GM12878 (cell line): Measurements from ENCODE around the gene HSP90AA1. TPM values are rescaled to one million over a fixed set of nuclear protein-coding genes. Genes with fewer than 3 reads are reported as not detected.

ENCODE experiments used
- ATAC-seq: fragments of 200-7000 bp; cut with Tn5 transposase; 3 replicates; pipeline ENCODE4 v1.9.1; 2020; ENCODE audit warnings: mild to moderate bottlenecking, moderate library complexity
- BruUV-seq: library from RNA; stranded (reverse); fragments of 400-500 nt; replicated peaks from 2 replicates; lab custom pipeline; 2021; lab: Mats Ljungman, UMichigan
- CTCF ChIA-PET: fragments of 300-600 bp; sonication (Branson Sonifier 250); formaldehyde crosslinking; extraction: SDS; loops from one replicate; lab custom pipeline; 2021; ENCODE audit warnings: inconsistent platforms; lab: Yijun Ruan, JAX
- POLR2A ChIA-PET: fragments of 350-600 bp; formaldehyde crosslinking; extraction: SDS; loops from one replicate; lab custom pipeline; 2021; ENCODE audit warnings: inconsistent platforms; lab: Charles Lee
- RAD21 ChIA-PET: fragments of 300-600 bp; sonication (Branson Sonifier 250); formaldehyde crosslinking; loops from one replicate; lab custom pipeline; 2023; ENCODE audit warnings: antibody characterized with exemption; ENCODE audit not compliant: unreplicated experiment; lab: Charles Lee
- SMC1A ChIA-PET: fragments of 300-600 bp; sonication (Branson Sonifier 250); formaldehyde crosslinking; loops from one replicate; lab custom pipeline; 2023; ENCODE audit not compliant: unreplicated experiment, uncharacterized antibody; lab: Charles Lee
- DNase-seq: peaks from one replicate; pipeline ENCODE4 v3.0.0-alpha.2; 2011; ENCODE audit warnings: low read depth, low spot score
- FAIRE-seq: peaks from 3 replicates; lab custom pipeline; 2011; peaks lifted over from hg19 to GRCh38; lab: Jason Lieb, UNC
- H2AFZ ChIP-seq: 2 replicates; pipeline ENCODE4 v1.6.0; 2011; ENCODE audit warnings: low read depth, low read length, control low read depth; ENCODE audit not compliant: control insufficient read depth
- H3K27ac ChIP-seq: 2 replicates; pipeline ENCODE4 v1.5.1; 2011; ENCODE audit warnings: control low read depth; ENCODE audit not compliant: control insufficient read depth, insufficient read depth
- H3K27me3 ChIP-seq, 2 experiments: replicated peaks in 1 of 2; 2 replicates each; pipeline versions ENCODE4 v1.6.0 to v1.6.1; 2011; ENCODE audit warnings: low read length in 1 of 2; ENCODE audit not compliant: control insufficient read depth in 2 of 2, insufficient read depth in 2 of 2
- H3K36me3 ChIP-seq, 2 experiments: 2 replicates each; pipeline ENCODE4 v1.5.1; 2011; ENCODE audit warnings: low read length in 1 of 2; ENCODE audit not compliant: control insufficient read depth in 2 of 2, insufficient read depth in 2 of 2
- H3K4me1 ChIP-seq: 2 replicates; pipeline ENCODE4 v1.6.1; 2011; ENCODE audit warnings: mild to moderate bottlenecking, low read length, moderate library complexity, mixed read lengths; ENCODE audit not compliant: control insufficient read depth, insufficient read depth
- H3K4me2 ChIP-seq: 2 replicates; pipeline ENCODE4 v1.6.0; 2011; ENCODE audit warnings: control low read depth; ENCODE audit not compliant: control insufficient read depth, insufficient read depth
- H3K4me3 ChIP-seq: fragments of 200-600 bp; sonication (generic); 2 replicates; pipeline ENCODE4 v1.5.1; 2016
- H3K79me2 ChIP-seq: 2 replicates; pipeline ENCODE4 v1.6.0; 2011; ENCODE audit warnings: low read length; ENCODE audit not compliant: control insufficient read depth, insufficient read depth
- H3K9ac ChIP-seq: 2 replicates; pipeline ENCODE4 v1.8.0; 2011; ENCODE audit warnings: low read length, control low read depth, mixed read lengths; ENCODE audit not compliant: control insufficient read depth, insufficient read depth
- H3K9me3 ChIP-seq: replicated peaks from 3 replicates; pipeline ENCODE4 v1.5.1; 2011; ENCODE audit warnings: mild to moderate bottlenecking, low read length; ENCODE audit not compliant: control insufficient read depth, insufficient read depth
- H4K20me1 ChIP-seq: 2 replicates; pipeline ENCODE4 v1.6.0; 2011; ENCODE audit not compliant: control insufficient read depth, insufficient read depth
- ATF7 ChIP-seq: fragments of 450-650 bp; IDR thresholded peaks from 2 replicates; pipeline ENCODE4 v1.6.1; 2016; ENCODE audit warnings: low read depth, mild to moderate bottlenecking
- BMI1 ChIP-seq: fragments of 450-650 bp; IDR thresholded peaks from 2 replicates; pipeline ENCODE4 v1.6.1; 2016; ENCODE audit warnings: mild to moderate bottlenecking, moderate library complexity, borderline replicate concordance
- ETV6 ChIP-seq, 2 experiments: fragments of 450-650 bp in 1 of 2; IDR thresholded peaks in 1 of 2; conservative IDR thresholded peaks in 1 of 2; 2 replicates each; pipeline ENCODE4 v1.6.1; 2014; ENCODE audit warnings: antibody characterized with exemption in 1 of 2, borderline replicate concordance in 1 of 2, low read depth in 1 of 2, mild to moderate bottlenecking in 1 of 2, moderate library complexity in 1 of 2
- FOXK2 ChIP-seq: fragments of 450-650 bp; IDR thresholded peaks from 2 replicates; pipeline ENCODE4 v1.6.1; 2017; ENCODE audit warnings: mild to moderate bottlenecking, moderate library complexity
- MTA3 ChIP-seq: IDR thresholded peaks from 2 replicates; pipeline ENCODE4 v1.6.1; 2012; ENCODE audit warnings: low read length, inconsistent platforms, borderline replicate concordance
- PAX8 ChIP-seq: fragments of 450-650 bp; IDR thresholded peaks from 2 replicates; pipeline ENCODE4 v1.6.1; 2017; ENCODE audit warnings: mild to moderate bottlenecking, moderate library complexity
- RBBP5 ChIP-seq: fragments of 200-600 bp; sonication (generic); conservative IDR thresholded peaks from 2 replicates; pipeline ENCODE4 v1.6.1; 2016
- WGBS: methylation state at CpG from one replicate; pipeline ENCODE4 v1.1.6; 2016; ENCODE audit warnings: low lambda C conversion rate; ENCODE audit not compliant: insufficient replicate concordance, insufficient coverage; ENCODE audit errors: missing lambda C conversion rate; 5-methylcytosine and 5-hydroxymethylcytosine counted together
- in situ Hi-C: fragments of 300-500 bp; cut with MboI; formaldehyde crosslinking; loops from 9 replicates; pipeline ENCODE4 v1.14.3; 2018; ENCODE audit warnings: mixed read lengths
- intact Hi-C: fragments of 100-400 bp; cut with micrococcal nuclease; formaldehyde crosslinking; loops from one replicate; pipeline ENCODE4 v1.14.2; 2022; ENCODE audit not compliant: unreplicated experiment
- polyA plus RNA-seq, 11 experiments: library from polyadenylated mRNA; depleted of rRNA in 4 of 11; unstranded in 6 of 11; stranded (reverse) in 5 of 11; fragments of >200 nt; fragmentation: Nextera tagmentation in 4 of 11; fragmentation: Illumina TruSeq in 1 of 11; extraction: Ambion mirVana in 4 of 11; extraction: Trizol in 1 of 11; gene quantifications; 1 replicate in 1 of 11; 2 replicates in 10 of 11; pipeline versions ENCODE4 v1.2.1 to v1.2.3, GENCODE V29; 2011 to 2016; ENCODE audit warnings: inconsistent platforms in 2 of 11, missing spikeins in 2 of 11, low read depth in 1 of 11
- total RNA-seq, 4 experiments: library from RNA; depleted of rRNA in 3 of 4; stranded (reverse); fragments of >200 nt in 3 of 4; fragmentation: Illumina TruSeq in 1 of 4; extraction: Trizol in 1 of 4; gene quantifications; 2 replicates each; pipeline versions ENCODE4 v1.2.1 to v1.2.3, GENCODE V29; 2013 to 2021

HSP90AA1 gene
- total and polyA plus RNA-seq, 10 of the 15 experiments (the other 5 are each of a cell fraction or from before 2014, with no cell fraction given): 262 to 1,315 (median 635) TPM

DNA sequence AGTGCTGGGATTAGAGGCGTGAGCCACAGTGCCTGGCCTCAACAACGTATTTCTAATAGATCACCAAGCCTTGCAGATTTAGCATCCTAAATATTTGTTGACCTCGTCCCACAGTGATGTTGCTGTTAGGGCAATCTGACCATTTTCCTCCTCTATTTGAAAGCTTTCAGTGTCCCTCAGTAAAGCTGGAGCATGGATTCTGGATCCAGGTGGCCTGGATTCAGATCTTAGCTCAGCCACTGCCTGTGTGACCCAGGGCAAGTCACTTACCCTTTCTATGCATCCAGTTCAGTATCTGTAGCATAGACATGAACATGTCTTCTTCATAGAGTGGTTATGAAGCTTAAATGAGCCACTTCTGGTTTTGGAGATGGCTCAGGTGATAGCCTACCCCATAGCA, 3.9 kb upstream of the HSP90AA1 start:
- ChIA-PET SMC1A (interaction anchor here (2.1 kb wide), 1 partner anchor 127 kb away, joined by 4 read pairs; the partner anchor contains the start of gene DYNC1H1), POLR2A (interaction anchor here (0.6 to 1.5 kb wide), 2 partner anchors 16 to 132 kb away, joined by 4 read pairs; no protein-coding TSS in a partner anchor)
- Histone ChIP-seq H3K4me1 (peaks cover 9% of the 10 kb centered on the region), H3K9ac (no peak overlapping the region), H3K4me2 (no peak overlapping the region), H3K4me3 (no peak overlapping the region), H3K27ac (no peak overlapping the region), H4K20me1 (no peaks in the 10 kb centered on the region; the same call in 1 of the 2 replicates)
- no TSS peak for BruUV-seq
- intact Hi-C loops: no loop called here
- TF ChIP-seq ATF7: no peak
- no peak for TF ChIP-seq MTA3
- no peak for TF ChIP-seq FOXK2
- no peak for TF ChIP-seq PAX8
- TF ChIP-seq BMI1: no peak
- TF ChIP-seq, all 136 proteins: peak for 0
- 80% methylated on average over 3 of the region's 3 CpGs for WGBS
- ATAC-seq: no peak
- H3K9me3 ChIP-seq: no peaks in the 10 kb centered on the region
- H3K27me3 ChIP-seq: no peaks in the 10 kb centered on the region
- CTCF ChIA-PET: interaction anchor here (0.7 to 1.7 kb wide), 4 partner anchors 27 to 321 kb away, joined by 3 to 5 read pairs (median 4); no protein-coding TSS in a partner anchor
- in situ Hi-C loops: no loop called here
- no peak for FAIRE-seq
- no peak for DNase-seq
- H3K36me3 ChIP-seq: peaks cover 0 to 3% of the 10 kb centered on the region in 2 experiments; a peak in 1 of 4 replicates
- H2AFZ ChIP-seq: no peak overlapping the region
- RAD21 ChIA-PET: no interaction called here
- peaks cover 24% of the 10 kb centered on the region for H3K79me2 ChIP-seq

DNA sequence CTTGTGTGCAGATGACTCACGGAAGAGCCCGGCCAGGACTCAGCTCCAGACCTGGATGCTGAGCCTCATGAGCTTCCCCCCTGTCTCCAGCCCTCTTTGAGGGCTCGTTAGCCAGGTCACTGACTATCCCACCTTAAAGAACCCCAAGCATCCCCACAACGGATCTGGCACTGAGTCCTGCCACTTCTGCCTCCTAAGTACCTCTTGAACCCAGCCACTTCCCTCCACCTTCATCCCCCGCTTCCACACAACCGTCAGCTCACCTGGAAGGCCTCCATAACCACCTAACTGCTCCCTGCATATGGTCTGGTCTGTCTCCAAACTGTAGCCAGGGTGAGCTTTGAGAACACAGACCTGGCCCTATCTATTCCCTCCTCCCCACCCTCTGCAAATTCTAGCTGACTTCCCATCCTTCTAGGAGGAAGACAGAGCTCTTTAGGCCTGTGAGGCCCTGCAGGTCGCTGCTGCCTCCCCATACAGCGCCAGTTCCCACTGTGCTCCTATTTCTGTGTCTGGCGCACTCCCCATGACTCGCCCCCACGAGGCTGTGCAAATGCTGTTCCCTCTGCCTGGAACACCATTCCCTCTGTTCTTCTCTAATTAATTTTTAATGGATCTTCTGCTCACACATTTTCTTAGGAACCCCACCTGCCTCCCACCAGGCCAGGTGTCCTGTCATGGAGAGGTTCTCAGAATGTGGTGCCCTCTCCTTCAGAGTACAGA, 2.9 kb upstream of the HSP90AA1 start:
- H3K4me2 ChIP-seq: no peak overlapping the region
- H3K4me3 ChIP-seq: no peak overlapping the region
- H3K36me3 ChIP-seq: peaks cover 5 to 11% of the 10 kb centered on the region in 2 experiments
- TF ChIP-seq RBBP5 (no peak), ETV6 (conservative IDR thresholded peaks at IDR 0.05 in 1 of 2, IDR thresholded peaks at IDR 0.05 in 1 of 2; ENCODE audit: borderline replicate concordance in 1 of 2, low read depth in 1 of 2) (no peak)
- peaks cover 9% of the 10 kb centered on the region for H3K4me1 ChIP-seq
- CTCF ChIA-PET: interaction anchor here (0.8 to 2.9 kb wide), 6 partner anchors 8 to 320 kb away, joined by 3 to 25 read pairs (median 4); no protein-coding TSS in a partner anchor
- POLR2A ChIA-PET: interaction anchor here (0.7 kb wide), 1 partner anchor 281 kb away, joined by 3 read pairs; no protein-coding TSS in a partner anchor
- no peak for ATAC-seq
- DNase-seq: no peak
- H2AFZ ChIP-seq: no peak overlapping the region
- RAD21 ChIA-PET: no interaction called here
- intact Hi-C loops: loop anchor here (2.0 to 5.0 kb wide), 3 partner anchors 125 to 327 kb away; partner anchors contain the start of genes DYNC1H1, PPP2R5C and ZNF839
- no peak for FAIRE-seq
- SMC1A ChIA-PET: interaction anchor here (1.2 to 2.1 kb wide), 2 partner anchors 126 to 263 kb away, joined by 3 to 4 read pairs; partner anchors contain the start of gene DYNC1H1
- H3K9me3 ChIP-seq: no peaks in the 10 kb centered on the region
- in situ Hi-C loops: no loop called here
- H3K9ac ChIP-seq: no peak overlapping the region
- WGBS: 93% methylated on average over 11 of the region's 11 CpGs
- H4K20me1 ChIP-seq: peaks cover 5% of the 10 kb centered on the region
- no peak overlapping the region for H3K27ac ChIP-seq
- H3K27me3 ChIP-seq: no peaks in the 10 kb centered on the region
- no TSS peak for BruUV-seq
- H3K79me2 ChIP-seq: peaks cover 34% of the 10 kb centered on the region
